Raji (cell line): ENCODE results near the gene STAB2.

Source experiments
- POLR2A ChIP-seq: IDR thresholded peaks from 2 replicates; pipeline ENCODE4 v1.6.1; 2011; ENCODE audit warnings: low read depth, low read length, control low read depth; ENCODE audit not compliant: insufficient read depth

Gene STAB2

GRCh38 chr12:103728323-103728722, 141.2 kb downstream of the STAB2 start:
- no peak for TF ChIP-seq POLR2A

- no peak for TF ChIP-seq POLR2A
Measured at GRCh38 chr12:103729499-103729898, 142.4 kb downstream of the STAB2 start.

DNA sequence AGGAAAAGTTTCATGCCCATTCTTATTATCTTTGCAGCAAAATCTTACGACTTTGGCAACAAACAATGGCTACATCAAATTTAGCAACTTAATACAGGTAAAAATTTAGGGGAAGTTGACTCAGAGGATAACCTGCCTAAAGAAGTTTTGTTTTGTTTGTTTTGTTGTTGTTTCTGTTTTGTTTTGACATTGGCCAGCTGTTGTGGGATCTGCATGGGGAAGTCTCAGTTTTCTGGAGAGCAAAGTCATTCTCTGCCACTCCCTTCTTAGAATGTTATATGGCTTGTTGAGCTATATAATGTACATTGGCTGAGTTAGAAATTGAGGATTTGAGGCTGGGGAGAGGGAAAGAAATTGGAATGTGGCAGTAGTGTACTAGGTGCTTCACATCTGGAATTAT, 144.5 kb downstream of the STAB2 start:
- no peak for TF ChIP-seq POLR2A

- TF ChIP-seq POLR2A: no peak
Measured at GRCh38 chr12:103734863-103735262, 147.8 kb downstream of the STAB2 start.

GRCh38 chr12:103735291-103735690, 148.2 kb downstream of the STAB2 start:
- TF ChIP-seq POLR2A: no peak

- no peak for TF ChIP-seq POLR2A
Measured at GRCh38 chr12:103736572-103736971, 149.5 kb downstream of the STAB2 start.

DNA sequence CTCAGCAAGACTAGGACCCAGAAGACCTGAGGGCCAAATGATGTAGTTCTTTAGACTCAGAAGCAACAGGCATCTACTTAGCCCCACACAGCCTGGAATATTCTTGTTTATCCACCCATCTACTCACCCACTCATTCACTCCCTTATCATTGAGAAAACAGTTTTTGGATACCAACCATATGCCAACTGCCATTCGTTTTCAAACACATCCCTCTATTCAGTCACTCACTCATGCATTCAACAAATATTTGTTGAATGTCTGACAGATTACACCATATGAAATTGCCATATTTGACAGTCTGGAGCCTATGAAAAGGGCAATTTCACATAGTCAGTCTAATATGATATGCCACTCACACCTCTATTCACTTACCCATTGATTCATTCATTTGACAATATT, 150.8 kb downstream of the STAB2 start:
- no peak for TF ChIP-seq POLR2A

- no peak for TF ChIP-seq POLR2A
Measured at GRCh38 chr12:103742349-103742932, 155.4 kb downstream of the STAB2 start.

DNA sequence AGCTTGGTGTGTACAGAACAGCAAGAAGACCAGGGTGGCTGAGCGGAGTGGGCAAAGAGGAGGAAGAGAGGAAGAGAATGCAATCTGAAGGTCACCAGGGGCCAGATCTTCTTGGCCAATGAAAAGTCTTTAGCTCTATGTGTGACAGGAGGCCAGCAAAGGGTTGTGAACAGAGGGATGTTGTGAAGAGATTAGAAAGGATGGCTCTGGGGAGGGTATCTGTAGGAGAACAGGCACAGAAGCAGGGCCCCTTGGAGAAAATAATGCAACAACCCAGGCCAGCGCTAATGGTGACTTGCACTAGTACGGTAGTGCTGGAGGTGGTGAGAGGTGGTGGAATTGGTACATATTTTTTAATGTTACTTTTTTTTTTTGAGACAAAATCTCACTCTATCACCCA, 156.7 kb downstream of the STAB2 start:
- TF ChIP-seq POLR2A: no peak

GRCh38 chr12:103745962-103746361, 158.9 kb downstream of the STAB2 start:
- TF ChIP-seq POLR2A: no peak

- TF ChIP-seq POLR2A: no peak
Measured at GRCh38 chr12:103748002-103748401, 160.9 kb downstream of the STAB2 start.

DNA sequence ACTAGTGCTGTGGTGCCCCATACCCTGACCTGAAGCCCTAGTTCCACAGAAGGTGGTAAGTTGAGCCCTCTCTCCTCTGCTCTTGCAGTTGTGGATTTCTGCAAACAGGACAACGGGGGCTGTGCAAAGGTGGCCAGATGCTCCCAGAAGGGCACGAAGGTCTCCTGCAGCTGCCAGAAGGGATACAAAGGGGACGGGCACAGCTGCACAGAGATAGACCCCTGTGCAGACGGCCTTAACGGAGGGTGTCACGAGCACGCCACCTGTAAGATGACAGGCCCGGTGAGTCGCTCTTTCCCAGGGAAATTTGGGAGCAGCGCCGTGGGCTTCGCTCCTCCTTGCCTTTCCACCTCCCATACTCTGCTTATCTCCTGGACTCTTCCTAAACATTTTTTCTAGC, 161.8 kb downstream of the STAB2 start:
- TF ChIP-seq POLR2A: no peak

GRCh38 chr12:103751171-103751570, 164.1 kb downstream of the STAB2 start:
- TF ChIP-seq POLR2A: no peak

GRCh38 chr12:103751600-103751999, 164.5 kb downstream of the STAB2 start:
- no peak for TF ChIP-seq POLR2A

GRCh38 chr12:103755425-103755824, 168.4 kb downstream of the STAB2 start:
- TF ChIP-seq POLR2A: no peak

- TF ChIP-seq POLR2A: no peak
Measured at GRCh38 chr12:103756443-103756842, 169.4 kb downstream of the STAB2 start.

GRCh38 chr12:103757248-103757647, 170.2 kb downstream of the STAB2 start:
- no peak for TF ChIP-seq POLR2A

DNA sequence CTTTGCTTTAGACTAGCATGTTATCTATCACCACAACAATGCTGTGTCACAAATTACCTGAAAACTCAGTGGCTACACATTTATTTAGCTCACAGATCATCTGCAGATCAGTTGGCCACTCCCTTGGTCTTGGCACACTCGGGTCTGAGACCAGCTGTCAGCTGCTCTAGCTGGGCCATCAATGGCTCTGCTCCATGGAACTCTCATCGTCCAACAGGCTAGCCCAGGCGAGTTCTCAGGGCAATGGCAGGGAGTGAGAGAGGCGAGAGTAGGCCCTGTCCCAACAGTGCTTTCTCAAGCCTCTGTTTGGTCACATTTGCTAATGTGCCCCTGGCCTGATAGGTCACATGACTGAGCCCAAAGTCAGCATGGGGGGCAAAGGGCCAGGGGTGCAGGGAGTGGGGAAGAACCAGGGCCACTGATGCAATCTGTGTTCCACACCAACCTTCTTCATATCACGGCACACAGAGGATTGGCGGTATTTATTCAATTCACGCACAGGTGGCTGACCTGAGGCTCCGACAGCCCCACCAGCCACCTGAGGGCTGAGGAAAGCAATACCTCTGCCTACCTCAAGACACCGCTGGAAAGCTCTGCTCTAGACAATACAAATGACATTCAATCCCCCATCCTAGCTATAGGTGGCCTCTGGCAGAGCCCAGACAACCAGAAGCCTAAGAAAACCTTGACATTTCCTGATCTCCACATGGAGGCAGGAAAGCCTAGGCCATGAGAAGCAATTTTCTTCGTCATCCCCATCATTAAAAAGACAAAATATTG, 171.4 kb downstream of the STAB2 start:
- TF ChIP-seq POLR2A: no peak

GRCh38 chr12:103762473-103762872, 175.4 kb downstream of the STAB2 start:
- TF ChIP-seq POLR2A: no peak
